GM19324 (cell line): Measurements from ENCODE around the gene NTF3.

ENCODE experiments used
- ATAC-seq: cut with Tn5 transposase; IDR thresholded peaks from one replicate; pipeline ENCODE4 v1.9.1; 2021; ENCODE audit warnings: mild to moderate bottlenecking, moderate library complexity; ENCODE audit not compliant: unreplicated experiment, low FRiP score

NTF3 gene

DNA sequence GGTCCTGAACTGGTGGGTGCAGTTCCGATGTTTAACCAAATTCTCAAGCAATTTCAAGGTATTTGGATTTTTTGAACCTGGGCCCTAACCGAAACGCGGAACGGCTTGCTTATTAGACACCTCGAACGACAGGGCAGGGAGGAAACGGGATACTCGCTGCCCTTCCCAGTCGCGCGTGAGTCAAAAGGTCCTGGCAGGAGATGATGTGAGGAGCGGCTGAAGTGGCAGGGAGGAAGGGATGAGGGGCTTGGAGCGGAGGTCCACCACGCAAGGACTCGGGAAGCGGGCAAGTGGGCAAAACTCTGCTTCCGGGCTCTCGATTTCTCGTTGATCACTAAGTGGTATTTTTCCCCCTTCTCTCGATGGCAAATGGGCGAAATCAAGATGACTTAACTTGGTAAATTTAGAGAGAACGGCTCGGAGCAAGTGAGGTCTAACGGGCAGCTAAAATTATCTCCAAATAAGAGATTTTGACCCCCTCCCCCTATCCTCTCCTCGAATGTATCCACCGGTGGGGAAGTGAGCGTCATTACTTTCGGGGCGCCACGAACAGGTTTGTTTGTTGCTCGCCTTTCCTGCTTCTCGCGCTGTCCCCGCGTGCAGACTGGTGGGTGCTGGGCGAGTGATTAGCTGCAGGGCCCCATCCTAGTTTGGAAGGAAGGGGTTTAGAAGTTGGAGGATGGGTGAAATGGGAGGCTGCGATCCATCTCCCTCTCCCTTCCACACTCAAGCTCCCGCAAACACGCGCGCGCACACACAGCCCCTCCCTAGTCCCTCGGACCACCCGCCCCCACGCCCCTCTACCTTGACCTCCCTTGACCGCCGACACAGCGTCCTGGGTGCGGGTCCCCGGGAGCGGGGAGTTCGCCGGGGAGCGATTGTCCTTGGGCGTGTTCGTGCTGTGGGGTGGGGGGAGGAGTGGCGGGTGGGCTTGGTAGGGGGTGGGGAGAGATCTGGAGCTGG is 986 bp upstream of the NTF3 start:
- ATAC-seq, result no peak

DNA sequence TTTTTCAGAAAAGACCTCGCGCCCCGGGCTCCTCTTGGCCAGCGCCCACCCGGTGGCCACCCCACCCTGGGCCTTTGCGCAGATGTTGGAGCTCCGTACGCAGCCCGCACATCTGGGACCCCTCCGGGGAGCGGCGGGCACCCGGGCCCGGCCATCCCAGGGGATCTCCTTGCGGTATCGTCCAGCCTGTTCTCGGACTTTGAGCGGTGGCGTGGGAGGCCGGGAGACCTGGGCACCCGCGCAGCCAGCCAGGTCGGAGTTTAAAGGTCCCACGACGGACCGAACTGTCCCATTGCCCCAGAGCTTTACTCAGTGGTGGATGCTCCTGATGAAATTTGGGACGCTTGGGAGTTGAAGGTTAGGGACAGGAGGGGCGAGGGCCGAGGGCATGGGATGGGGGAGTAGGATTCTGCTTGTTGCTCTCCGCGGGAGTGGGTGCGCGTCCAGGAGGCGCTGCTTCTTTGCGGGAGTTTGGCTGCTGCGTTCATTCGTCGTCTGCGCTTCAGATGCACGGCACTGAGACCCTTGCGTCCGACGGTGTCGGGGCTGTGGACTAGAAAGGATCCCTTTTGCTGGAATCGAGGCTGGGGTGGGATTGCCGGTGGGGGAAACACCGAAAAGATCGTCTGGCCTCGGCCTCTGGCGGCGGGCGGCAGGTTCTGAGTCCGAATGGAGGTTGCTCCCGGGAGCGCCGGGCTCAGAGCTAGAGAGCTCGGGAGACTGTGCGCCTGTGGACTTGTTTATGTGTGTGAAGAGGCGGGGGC is 1.4 kb downstream of the NTF3 start:
- no peak for ATAC-seq

DNA sequence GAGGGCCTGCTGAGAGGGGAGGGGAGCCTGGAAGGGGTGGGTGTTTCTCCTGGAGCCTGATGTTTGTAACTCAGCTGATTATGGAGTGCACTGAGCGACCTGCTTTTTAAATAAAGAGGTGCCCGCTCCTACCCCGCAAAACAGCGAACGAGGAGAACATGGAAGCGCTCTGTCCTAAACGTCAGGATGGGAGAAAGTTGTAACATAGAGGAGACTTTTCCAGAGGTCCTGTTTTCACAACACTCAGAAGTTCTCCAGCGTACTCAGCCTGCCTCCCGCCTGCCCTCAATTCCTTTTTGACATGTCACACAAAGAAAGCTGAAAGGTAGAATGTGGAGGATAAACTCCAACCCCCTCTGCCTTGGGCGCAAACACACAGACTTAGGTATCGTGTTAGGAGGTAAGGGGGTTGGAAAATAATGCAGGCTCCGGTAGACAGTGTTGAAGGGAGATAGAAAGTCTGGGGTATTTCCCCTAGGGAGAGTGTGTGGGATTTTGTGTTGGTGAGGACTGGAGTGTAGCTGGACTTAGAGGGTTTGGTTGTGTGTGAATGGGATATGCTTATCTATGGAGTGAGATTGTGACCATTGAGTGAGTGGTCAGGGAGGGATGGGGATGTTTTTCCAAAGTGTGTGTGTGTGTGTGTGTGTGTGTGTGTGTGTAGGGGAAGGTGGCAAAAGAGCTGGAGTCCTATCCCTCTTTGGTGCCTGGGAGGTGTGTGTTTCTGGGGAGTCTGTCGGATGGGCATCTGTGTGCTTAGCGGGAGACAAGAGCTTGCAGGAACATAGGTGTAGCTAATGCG is 2.1 kb downstream of the NTF3 start:
- ATAC-seq, result no peak

DNA sequence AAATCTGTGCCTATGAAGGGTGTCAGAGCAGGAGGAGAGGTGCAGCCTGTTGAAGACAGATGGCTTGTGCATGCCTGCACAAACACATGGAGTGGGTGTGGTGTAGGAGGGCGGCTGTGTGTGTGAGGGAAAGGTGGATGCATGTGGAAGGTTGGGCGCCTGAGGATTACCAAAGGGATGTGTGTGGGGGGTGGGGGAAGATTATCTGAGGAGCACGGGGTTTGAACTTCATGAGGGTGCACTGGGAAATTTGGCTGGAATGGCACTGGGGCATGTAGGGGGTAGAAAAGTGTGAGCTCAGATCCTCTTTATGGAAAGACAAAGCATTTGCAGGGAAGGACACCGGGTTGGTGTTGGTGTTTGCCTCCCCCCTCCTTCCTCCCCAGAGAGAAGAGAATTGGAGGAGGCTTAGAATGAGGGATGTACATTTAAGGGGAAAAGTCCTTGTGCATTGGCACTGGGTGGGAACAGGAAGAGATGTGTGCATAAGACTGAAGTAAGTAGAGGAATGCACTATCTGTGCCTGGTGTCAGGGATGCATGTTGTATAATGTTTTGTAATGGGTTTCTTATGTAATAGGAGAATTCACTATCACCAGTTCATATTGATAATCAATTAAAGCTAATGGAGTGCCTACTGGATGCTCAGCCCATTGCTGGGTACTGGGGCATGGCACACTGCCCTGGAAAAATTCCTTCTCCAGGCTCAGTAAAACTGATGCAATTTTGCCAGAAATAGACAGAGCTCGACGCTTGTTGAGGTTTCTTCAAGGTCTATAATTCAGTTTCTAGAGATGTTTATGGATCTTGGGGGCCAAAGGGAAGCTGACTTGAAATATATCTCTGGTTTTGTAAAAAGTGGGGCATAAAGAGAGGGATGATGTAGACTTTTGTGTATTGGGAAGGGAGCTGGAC is 3.0 kb downstream of the NTF3 start:
- ATAC-seq, result no peak

DNA sequence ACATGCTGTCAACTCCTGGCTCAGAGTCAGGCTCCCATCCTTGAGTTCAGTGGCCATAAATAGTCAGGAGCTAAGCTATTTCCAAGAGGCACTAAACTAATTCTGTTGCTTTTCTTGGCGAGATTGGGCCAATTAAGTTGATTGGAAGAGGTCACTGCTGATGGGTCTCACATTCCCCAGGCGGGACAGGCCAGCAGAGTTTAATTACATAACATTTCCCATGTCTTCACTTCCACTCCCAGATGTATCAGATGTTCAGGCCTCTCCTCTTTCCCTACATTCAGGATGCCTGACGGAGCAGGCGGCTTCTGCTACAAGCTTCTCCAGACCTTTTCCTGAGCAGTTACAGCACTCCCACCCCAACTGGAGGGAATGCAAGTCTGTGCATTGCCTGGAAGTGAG is 5.3 kb downstream of the NTF3 start:
- no peak for ATAC-seq

DNA sequence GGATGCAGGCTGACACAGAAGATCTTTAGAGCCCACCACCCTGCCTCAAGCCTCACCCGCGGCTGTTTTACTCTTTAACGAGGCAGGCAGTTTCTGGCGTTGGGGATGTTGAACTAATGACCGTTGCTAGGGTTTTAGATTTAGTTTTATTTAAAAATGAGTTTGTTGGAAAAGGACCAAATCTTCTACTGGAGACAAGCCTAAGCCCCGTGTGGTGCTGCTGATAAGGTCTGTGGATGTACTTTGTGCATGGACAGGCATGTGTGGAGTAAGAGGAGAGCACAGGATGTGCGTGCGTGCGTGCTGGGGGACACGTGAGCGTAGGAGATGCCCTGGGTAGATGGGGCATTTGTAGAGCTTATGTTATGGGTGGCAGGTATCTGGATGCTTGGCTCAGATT is 5.7 kb downstream of the NTF3 start:
- ATAC-seq, result no peak

DNA sequence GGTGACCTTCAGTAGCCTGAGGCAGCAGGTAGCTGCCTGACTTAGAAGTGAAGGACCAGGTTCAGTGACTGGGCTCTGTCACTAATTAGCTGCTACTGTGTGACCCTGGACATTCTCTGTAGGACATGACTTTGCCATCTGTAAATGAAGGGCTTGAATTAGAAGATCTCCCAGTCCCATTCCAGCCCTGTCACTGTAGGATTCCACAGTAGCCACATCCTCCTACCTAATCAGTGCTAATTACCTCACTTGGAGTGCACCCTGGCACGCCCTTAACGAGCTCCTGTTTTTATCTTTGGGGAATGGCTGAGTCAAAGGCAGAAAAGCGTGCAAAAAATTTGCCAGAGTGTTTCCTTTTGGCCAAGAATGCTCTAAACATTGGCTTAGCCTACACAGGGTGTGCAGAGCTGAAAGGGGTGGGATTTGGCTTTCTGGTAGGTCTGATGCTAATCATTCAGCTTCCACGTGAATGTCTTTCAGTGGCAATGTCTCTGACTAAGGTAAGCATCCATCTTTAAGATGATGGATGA is 6.8 kb downstream of the NTF3 start:
- no peak for ATAC-seq

DNA sequence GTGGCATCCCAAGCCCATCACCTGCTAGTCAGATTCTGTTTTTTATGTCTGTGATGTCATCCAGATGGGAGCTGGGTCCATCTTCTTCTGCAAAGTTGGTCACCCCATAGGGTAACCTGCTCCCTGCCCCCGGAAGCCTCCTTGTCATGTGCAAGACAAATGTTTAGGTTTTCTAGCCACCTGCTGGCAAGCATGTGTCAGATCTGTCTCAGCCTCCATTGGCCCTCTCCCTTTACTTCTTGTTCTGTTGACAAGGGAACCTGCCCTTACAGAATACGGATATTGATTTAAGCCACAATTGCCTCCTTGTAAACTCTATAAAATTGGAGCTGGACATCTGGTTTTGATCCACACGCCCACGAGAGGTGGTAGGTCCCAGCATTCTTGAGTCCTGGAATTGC is 7.5 kb downstream of the NTF3 start:
- ATAC-seq, result no peak

DNA sequence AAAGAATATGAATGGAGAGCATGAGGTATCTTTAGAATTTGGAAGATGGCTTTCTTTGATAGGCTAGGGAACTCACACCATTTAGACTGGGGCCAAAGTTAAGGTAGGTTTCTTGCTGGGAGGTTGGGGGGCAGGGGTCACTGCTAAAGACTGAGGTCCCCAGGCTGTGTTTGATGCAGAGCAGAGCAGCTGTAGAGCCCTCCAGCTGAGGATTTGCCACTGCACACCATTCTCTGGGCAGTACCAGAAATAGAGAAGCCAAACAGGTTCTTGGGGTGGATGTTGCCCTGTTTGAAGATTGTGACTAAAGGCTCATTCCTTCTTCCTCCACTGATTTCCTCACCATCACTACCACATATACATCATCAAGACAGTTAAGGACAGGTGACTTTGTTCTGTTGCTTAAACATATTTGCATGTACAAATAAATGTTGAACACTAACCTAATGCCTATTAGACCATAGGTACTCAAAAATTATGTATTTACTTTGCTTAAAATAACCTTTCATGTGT is 7.9 kb downstream of the NTF3 start:
- no peak for ATAC-seq

DNA sequence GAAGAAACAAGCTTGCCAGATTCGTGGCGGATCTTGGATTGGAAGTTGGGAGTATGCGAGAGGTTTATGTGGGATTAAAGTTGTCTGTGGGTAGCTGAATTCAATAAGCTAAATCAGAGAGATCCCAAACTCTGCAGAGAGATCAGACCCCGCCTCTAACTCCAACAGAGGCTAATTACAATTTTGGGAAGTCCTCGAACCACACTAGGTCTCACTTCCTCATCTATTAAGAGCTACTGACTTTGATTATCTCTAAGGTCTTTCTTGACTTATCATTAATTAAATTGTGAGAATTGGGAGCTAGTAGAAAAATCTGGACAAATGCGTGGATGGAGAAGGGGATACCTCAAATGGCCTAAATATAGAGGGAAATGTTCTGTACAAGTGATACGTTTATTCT is 9.1 kb downstream of the NTF3 start:
- no peak for ATAC-seq

DNA sequence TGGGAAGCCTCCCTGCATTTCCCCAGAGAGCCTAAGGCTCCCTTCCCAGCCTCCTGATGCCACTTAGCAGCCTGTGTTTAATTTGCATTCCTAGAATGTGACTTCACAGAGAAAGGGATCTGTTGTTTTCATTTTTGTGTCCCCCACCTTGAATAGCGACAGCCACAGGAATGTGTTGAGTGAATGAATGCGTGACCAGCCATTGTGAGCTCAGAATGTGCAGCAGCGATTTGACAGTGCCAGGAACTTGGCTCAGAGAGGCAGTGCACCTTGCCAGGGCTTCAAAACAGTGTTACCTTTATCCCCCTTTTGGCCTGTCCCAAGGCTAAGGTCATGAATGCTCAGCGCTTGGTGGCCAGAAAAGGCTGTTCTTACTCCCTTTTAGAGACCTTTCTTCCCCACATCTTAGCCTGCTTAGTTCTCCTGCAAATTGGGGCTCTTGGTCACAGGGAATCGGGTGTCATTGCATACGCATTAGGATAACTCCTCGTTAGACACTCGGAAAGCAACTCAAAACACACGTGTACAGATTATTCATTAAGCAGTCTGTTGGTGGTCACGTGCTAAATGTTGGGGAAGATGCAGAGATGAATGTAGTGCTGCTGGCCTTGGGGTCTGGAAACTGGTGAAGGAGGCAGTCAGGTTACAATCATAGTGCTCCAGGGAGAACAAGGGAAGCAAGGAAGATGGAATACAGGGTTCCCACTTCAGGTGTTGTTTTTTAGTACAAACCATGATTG is 9.8 kb downstream of the NTF3 start:
- ATAC-seq, result no peak

DNA sequence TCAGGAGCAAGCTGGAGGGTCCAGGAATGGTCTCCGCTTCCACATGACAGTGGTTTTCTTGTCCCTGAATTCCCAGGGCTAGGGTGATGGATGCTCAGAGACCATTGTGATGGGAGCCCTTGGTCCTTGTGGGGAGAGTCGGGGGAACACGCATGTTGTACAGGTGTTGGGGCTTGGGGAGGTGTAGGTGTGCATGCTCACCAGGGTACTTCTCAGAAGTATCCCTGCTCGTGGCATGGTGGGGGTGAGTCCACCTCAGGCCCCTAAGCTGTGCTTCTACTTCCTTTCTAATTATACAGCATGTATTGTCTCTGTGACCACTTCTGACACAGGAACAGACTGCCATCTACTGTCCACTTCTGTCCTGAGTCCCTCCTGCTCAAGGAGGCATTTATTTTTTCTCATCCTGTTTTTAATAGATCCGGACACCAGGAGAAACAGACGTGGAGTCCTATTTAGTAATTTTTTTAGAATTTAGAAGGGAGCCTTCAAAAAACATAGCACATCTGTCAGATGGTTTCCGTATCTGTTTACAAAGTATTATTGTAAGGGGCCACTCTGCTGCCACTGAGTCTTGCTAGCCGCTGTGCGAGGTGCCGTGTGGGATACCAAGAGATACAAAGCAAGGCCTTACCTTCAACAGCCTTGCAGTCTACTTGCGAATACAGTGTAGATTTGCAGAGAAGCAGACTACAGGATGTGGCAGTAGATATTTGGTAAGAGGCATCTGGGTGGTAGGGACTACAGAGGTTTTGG is 10.5 kb downstream of the NTF3 start:
- no peak for ATAC-seq

DNA sequence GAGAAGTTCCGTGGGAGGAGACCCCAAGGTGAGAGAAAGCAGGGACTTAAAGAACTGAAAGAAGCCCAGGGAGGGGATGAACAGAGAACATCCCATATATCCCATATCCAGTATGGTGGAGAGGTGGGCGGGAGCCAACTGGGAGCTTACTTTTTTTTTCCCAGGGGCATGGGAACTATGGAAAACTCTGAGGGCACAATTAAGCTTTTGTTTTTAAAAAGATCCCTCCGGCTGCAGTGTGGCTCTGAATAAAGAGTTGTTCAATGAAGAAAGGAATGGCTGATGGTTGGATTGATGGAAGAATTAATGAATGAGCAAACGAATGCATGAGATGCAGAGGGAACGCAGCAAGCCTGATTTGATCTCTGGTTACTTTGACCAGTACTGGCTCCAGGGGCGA is 12.6 kb downstream of the NTF3 start:
- no peak for ATAC-seq

DNA sequence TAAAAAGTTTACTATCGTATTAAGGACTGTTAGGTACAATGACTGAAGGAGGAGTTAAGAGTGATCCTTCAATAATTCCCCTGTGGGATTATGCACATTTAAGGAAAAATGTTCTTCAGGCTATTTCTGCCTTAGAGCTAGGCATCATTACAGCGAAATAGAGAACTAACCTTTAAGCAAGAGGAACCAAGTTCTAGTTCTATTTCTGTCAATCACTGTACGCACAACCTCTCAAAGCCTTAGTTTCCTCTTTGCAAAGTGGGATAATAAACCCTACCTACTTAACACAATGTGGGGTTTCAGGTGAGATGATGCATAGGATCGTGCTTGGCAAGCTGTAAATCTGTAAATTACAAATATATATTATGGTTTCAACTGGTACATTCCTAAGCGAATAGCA is 15.4 kb downstream of the NTF3 start:
- no peak for ATAC-seq

DNA sequence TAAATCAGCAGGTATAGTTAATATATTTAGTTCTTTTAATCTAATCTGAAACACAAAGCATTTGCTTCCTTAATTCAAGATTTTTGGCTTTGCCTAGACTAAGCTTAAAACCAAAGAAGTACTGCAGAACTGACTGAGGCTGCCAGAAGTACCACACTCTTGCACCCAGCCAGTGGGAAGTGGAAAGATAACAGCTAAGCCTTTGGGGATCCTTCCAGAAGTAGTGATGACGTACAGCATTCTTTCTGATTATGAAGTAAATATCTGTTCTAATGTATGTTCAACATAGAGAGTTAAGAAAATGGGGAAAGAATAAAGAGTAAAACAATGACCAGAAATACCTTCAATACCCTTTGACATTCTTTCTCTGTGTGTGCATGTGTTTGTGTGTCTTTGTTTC is 19.3 kb downstream of the NTF3 start:
- no peak for ATAC-seq

DNA sequence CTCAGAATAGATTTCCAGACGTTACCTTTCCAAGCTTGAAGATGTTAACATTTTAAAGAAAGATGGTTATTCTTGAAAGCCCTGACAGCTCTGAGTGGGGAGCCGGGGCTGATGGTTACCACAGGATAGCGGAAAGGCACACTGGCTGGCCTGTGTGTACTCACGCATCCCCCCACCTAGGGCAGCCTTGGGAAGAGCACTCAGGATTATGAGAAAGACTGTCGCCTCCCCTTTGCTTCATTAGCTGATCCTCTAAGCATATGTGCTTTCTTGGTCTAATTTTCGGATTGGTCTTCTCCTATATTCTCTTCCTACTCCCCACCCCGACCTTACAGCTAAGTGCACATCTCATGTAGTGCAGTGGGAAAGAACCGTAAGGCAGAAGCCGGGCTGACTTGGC is 20.7 kb downstream of the NTF3 start:
- no peak for ATAC-seq

DNA sequence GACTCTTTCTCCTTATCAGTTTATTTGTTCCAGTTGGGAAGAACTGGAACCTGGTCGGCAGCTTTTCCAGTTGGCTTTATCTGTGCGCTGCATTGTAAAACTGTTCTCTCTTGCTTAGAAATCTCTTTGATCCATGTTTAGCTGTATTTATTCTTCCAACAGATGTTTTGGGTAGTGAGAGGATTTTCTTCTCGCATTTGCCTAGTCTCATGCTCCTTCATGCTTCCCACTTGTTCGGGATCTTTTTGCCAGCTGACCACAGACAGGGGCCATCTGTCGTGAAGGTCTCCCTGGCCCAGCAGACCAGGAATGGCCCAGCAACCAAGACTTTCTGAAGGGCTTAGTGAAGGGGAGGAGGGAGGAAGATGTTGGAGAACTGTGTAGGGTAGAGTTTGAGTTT is 21.6 kb downstream of the NTF3 start:
- no peak for ATAC-seq

DNA sequence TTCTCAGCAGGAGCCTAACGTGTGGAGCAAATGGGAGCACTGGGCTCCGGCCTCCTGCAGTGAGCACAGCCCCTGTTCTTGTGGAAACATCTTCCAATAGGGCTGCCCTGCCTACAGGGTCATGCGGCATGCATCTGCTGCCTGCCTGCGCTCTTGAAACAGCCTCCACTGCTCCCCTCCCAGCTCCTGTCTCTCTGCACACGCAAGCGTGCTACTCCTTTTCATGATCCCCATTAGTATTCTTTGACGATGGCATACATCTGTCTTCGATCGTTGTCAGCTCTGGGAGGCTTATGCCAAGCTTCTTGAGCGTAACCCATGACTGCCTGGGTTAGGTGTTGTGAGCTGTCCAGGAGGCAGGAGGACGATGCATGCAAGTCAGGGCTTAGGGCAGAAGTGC is 23.1 kb downstream of the NTF3 start:
- no peak for ATAC-seq
